ENCODE measurements around the gene ZNF567. TPM values are rescaled to one million over a fixed set of nuclear protein-coding genes. Genes with fewer than 3 reads are reported as not detected.

Gene ZNF567
- polyA plus RNA-seq, 1 donor: 6.8 TPM

DNA sequence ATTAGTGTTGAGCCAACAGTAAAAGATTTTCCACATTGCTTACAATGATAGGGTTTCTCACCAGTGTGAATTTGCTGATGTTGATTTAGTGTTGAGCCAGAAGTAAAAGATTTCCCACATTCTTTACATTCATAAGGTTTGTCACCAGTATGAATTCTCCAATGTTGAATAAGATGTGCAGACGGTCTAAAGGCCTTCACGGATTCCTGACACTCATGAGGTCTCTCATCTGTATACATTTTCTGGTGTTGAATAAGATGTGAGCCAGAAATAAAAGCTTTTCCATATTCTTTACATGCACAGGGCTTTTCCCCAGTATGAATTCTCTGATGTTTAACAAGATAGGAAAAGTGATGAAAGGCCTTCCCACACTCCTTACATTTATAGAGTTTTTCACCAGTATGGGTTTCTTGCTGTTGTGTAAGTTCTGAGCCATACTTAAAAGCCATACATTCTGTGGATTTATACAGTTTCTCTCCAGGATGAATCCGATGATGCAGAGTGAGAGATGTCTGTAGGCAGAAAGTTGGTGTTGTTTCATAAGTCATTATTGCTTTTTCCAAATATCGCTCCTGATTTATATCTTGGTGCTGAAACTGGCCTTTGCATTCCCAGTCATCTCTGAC, 62.8 kb downstream of the ZNF567 start:
- no peak for DNase-seq (ENCODE audit: low read depth)

Other genes with a start within 250 kb of the ZNF567 start
- gene ZNF566, start 198.1 kb upstream of the ZNF567 start, polyA plus RNA-seq (ENCODE audit: insufficient read length): 8.5 TPM
- 10.2 TPM for gene ZNF260, start 159.3 kb upstream of the ZNF567 start, polyA plus RNA-seq (ENCODE audit: insufficient read length)
- gene ZNF529, start 114.3 kb upstream of the ZNF567 start, polyA plus RNA-seq (ENCODE audit: insufficient read length): 15.3 TPM
- gene ZNF382, start 82.3 kb upstream of the ZNF567 start, polyA plus RNA-seq (ENCODE audit: insufficient read length): 10.8 TPM
- gene ZNF461, start 20.8 kb upstream of the ZNF567 start, polyA plus RNA-seq (ENCODE audit: insufficient read length): 10.4 TPM
- gene ZNF850, start 85.2 kb downstream of the ZNF567 start, polyA plus RNA-seq (ENCODE audit: insufficient read length): 1.1 TPM
- 7.4 TPM for gene ZNF790, start 150.8 kb downstream of the ZNF567 start, polyA plus RNA-seq (ENCODE audit: insufficient read length)
- gene ZNF345, start 163.3 kb downstream of the ZNF567 start, polyA plus RNA-seq (ENCODE audit: insufficient read length): 8.8 TPM
- gene ZNF829, start 228.7 kb downstream of the ZNF567 start, polyA plus RNA-seq (ENCODE audit: insufficient read length): 3.8 TPM
- gene ZNF568, start 228.7 kb downstream of the ZNF567 start, polyA plus RNA-seq (ENCODE audit: insufficient read length): 40.2 TPM

All from forelimb muscle (tissue), 1 donor.